Measurements from ENCODE around the gene SLC7A6. TPM values are rescaled to one million over a fixed set of nuclear protein-coding genes. Genes with fewer than 3 reads are reported as not detected.

SLC7A6 gene
- polyA plus RNA-seq, 3 donors, result 4.3 to 47.7 (median 5.5) TPM

DNA sequence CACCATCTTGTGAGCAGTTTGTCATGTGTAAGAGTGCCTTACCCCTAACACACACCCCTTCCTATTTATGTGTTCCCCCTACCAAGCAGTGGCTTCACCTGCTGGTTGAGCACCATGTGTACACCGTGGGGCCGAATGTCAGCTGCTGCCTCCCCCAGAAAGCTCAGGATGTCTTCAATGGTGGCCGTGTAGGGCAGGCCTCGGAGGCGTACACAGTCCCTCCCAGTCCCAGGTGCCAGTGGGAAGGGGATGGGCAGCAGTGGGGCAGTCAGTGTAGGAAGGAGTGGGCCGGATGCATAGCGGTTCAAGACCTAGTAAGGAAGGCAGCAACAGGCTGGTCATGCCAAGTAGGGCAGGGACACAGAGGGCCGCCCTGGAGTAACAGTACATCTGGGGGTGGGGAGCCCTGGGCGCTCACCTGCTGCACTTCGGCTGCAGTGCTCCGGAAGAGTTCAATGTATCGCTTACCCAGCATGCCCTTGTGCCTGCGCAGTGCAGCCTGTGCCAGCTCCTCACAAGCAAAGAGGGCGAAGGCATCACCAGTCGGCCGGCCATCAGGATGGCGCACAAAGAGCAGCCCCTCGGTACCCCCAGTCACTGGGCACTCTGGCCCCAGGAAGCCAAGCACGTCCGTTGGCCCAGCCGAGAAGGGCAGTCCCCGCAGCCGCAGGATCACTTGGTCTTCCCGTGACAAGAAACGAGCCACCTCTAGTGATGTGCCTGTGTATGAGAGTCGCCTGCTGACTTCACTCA, 32.8 kb upstream of the SLC7A6 start:
- peaks cover 8 to 26% of the 10 kb centered on the region in 2 donors for H3K27me3 ChIP-seq (ENCODE audit: control insufficient read depth in 2 of 2, insufficient read depth in 2 of 2, low read length in 2 of 2)
- Mint-ChIP-seq H3K9me3 (peaks cover 0 to 11% (median 4%) of the 10 kb centered on the region in 7 donors), H3K4me3 (no peak overlapping the region), H3K27me3 (ENCODE audit: low read depth in 3 of 3) (peaks cover 20 to 26% (median 20%) of the 10 kb centered on the region in 3 donors), H3K27ac (no peak overlapping the region), H3K36me3 (peaks cover 23 to 44% of the 10 kb centered on the region in 2 donors), H3K4me1 (peaks cover 15% of the 10 kb centered on the region)
- H2AFZ ChIP-seq (ENCODE audit: insufficient read depth, low read depth, low read length, poor library complexity, severe bottlenecking), result no peak overlapping the region
- no peak for DNase-seq
- H3K9ac ChIP-seq (ENCODE audit: insufficient read depth, low read length, poor library complexity, severe bottlenecking), result no peak overlapping the region
- no peaks in the 10 kb centered on the region for H3K9me3 ChIP-seq (replicated peaks in 1 of 2; ENCODE audit: control insufficient read depth in 1 of 2, insufficient read depth in 1 of 2, low read length in 2 of 2)
- H3K4me1 ChIP-seq (ENCODE audit: control insufficient read depth in 1 of 2, insufficient read depth in 2 of 2, low read length in 2 of 2), result peaks cover 5 to 22% of the 10 kb centered on the region in 2 donors
- TF ChIP-seq, protein P1, sequence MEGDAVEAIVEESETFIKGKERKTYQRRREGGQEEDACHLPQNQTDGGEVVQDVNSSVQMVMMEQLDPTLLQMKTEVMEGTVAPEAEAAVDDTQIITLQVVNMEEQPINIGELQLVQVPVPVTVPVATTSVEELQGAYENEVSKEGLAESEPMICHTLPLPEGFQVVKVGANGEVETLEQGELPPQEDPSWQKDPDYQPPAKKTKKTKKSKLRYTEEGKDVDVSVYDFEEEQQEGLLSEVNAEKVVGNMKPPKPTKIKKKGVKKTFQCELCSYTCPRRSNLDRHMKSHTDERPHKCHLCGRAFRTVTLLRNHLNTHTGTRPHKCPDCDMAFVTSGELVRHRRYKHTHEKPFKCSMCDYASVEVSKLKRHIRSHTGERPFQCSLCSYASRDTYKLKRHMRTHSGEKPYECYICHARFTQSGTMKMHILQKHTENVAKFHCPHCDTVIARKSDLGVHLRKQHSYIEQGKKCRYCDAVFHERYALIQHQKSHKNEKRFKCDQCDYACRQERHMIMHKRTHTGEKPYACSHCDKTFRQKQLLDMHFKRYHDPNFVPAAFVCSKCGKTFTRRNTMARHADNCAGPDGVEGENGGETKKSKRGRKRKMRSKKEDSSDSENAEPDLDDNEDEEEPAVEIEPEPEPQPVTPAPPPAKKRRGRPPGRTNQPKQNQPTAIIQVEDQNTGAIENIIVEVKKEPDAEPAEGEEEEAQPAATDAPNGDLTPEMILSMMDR (IDR thresholded peaks at IDR 0.05), result no peak
- 96% methylated on average over 21 of the region's 26 CpGs for WGBS (ENCODE audit: insufficient coverage)
- intact Hi-C loops (cut with micrococcal nuclease), result loop anchor here in 1 of 2 donors (10.0 kb wide), 1 partner anchor 347 kb away; the partner anchor contains the start of gene NRN1L
- H3K4me3 ChIP-seq (replicated peaks in 1 of 3; ENCODE audit: low read depth in 2 of 3, low read length in 3 of 3), result no peak overlapping the region
- peaks cover 34 to 46% of the 10 kb centered on the region in 2 donors for H3K36me3 ChIP-seq (replicated peaks in 1 of 2; ENCODE audit: control insufficient read depth in 1 of 2, insufficient read depth in 2 of 2, low read length in 2 of 2)
- H3K27ac ChIP-seq (ENCODE audit: low read depth in 1 of 2, low read length in 2 of 2), result no peak overlapping the region
- no peaks in the 10 kb centered on the region for H3K79me2 ChIP-seq (ENCODE audit: insufficient read depth, low read length)
- H3K4me2 ChIP-seq (replicated peaks; ENCODE audit: extremely low read depth, low read length, poor library complexity, severe bottlenecking), result no peak overlapping the region
- peaks cover 30% of the 10 kb centered on the region for H4K20me1 ChIP-seq (ENCODE audit: insufficient read depth, low read length)

DNA sequence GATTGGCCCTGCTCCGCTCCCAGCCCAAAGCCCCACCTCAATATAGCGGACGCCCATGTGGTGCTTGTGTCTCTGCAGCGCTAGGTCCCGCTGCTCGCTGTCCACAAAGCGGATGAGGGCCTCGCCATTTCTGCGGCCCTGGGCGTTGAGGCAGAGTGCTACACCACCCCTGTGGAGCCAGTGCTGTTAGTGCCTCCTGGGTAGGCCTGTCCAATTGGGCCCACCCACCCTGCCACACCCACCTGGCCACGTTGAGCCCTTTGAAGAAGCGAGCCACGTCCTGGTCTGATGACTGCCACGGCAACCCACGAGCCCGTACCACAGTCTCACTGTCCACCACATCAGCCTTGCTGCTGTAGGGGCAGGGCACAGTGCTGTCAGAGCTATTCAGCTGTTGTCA, 32.0 kb upstream of the SLC7A6 start:
- H3K36me3 ChIP-seq (replicated peaks in 1 of 2; ENCODE audit: control insufficient read depth in 1 of 2, insufficient read depth in 2 of 2, low read length in 2 of 2), result peaks cover 29 to 40% of the 10 kb centered on the region in 2 donors
- no peak overlapping the region for H3K27ac Mint-ChIP-seq
- no peak overlapping the region for H3K4me3 Mint-ChIP-seq
- peaks cover 28 to 33% (median 28%) of the 10 kb centered on the region in 3 donors for H3K27me3 Mint-ChIP-seq (ENCODE audit: low read depth in 3 of 3)
- no peak overlapping the region for H3K4me3 ChIP-seq (replicated peaks in 1 of 3; ENCODE audit: low read depth in 2 of 3, low read length in 3 of 3)
- peaks cover 9 to 33% of the 10 kb centered on the region in 2 donors for H3K27me3 ChIP-seq (ENCODE audit: control insufficient read depth in 2 of 2, insufficient read depth in 2 of 2, low read length in 2 of 2)
- H3K4me1 ChIP-seq (ENCODE audit: control insufficient read depth in 1 of 2, insufficient read depth in 2 of 2, low read length in 2 of 2), result peaks cover 12 to 30% of the 10 kb centered on the region in 2 donors
- peaks cover 0 to 13% (median 4%) of the 10 kb centered on the region in 7 donors for H3K9me3 Mint-ChIP-seq
- H4K20me1 ChIP-seq (ENCODE audit: insufficient read depth, low read length), result peaks cover 27% of the 10 kb centered on the region
- H3K9ac ChIP-seq (ENCODE audit: insufficient read depth, low read length, poor library complexity, severe bottlenecking), result no peak overlapping the region
- peaks cover 22 to 37% of the 10 kb centered on the region in 2 donors for H3K36me3 Mint-ChIP-seq
- intact Hi-C loops (cut with micrococcal nuclease), result loop anchor here in 1 of 2 donors (10.0 kb wide), 1 partner anchor 348 kb away; the partner anchor contains the start of gene NRN1L
- no peaks in the 10 kb centered on the region for H3K79me2 ChIP-seq (ENCODE audit: insufficient read depth, low read length)
- H3K4me2 ChIP-seq (replicated peaks; ENCODE audit: extremely low read depth, low read length, poor library complexity, severe bottlenecking), result no peak overlapping the region
- H3K9me3 ChIP-seq (replicated peaks in 1 of 2; ENCODE audit: control insufficient read depth in 1 of 2, insufficient read depth in 1 of 2, low read length in 2 of 2), result no peaks in the 10 kb centered on the region
- DNase-seq, result no peak
- H3K4me1 Mint-ChIP-seq, result peaks cover 21% of the 10 kb centered on the region
- 88% methylated on average over 12 of the region's 16 CpGs for WGBS (ENCODE audit: insufficient coverage)
- no peak overlapping the region for H3K27ac ChIP-seq (ENCODE audit: low read depth in 1 of 2, low read length in 2 of 2)
- TF ChIP-seq, protein P1 (IDR thresholded peaks at IDR 0.05), result no peak
- H2AFZ ChIP-seq (ENCODE audit: insufficient read depth, low read depth, low read length, poor library complexity, severe bottlenecking), result no peak overlapping the region
